HG02642 (cell line): ENCODE measurements around the gene ACTG1.
"Not testable (repeated sequence)": the region's sequence is repeated elsewhere in the genome, so short reads cannot be mapped to it uniquely, and the experiment has no call there.

Experiments used
- ATAC-seq: cut with Tn5 transposase; IDR thresholded peaks from one replicate; pipeline ENCODE4 v1.9.1; 2021; ENCODE audit warnings: mild to moderate bottlenecking; ENCODE audit not compliant: unreplicated experiment, poor library complexity

The ACTG1 gene

GRCh38 chr17:81533339-81534141 is 20.9 kb upstream of the ACTG1 start:
- ATAC-seq: no peak

DNA sequence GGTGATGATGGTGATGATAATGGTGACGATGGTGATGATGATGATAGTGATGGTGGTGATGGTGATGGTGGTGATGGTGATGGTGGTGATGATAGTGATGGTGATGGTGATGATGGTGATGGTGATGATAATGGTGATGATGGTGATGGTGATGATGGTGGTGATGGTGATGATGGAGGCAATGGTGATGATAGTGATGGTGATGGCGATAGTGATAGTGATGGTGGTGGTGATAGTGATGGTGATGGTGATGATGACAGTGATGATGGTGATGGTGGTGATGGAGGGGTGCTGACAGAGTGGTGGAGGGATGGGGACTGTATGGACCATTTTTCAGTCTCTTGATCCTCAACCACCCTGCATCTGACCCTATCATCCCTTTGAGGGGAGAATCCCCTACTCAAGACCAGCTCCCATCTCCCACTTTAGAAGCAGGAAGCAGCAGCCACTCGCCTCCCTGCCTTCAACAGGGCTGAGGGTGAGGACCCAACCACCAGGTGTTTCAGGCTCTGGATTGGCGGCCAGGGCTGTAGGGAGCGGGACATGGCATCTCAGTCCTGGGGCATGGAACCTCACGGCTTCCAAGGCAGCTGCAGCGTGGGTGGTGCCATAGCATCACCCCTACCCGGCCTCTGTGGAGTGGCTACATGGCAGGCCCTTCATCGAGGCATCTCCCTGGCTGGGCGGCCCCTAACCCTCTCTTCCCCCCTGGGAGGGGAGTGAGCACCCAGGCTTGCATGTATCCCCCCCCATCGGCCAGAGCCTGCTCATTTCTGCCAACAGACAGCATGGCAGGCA is 20.1 kb upstream of the ACTG1 start:
- ATAC-seq: no peak

DNA sequence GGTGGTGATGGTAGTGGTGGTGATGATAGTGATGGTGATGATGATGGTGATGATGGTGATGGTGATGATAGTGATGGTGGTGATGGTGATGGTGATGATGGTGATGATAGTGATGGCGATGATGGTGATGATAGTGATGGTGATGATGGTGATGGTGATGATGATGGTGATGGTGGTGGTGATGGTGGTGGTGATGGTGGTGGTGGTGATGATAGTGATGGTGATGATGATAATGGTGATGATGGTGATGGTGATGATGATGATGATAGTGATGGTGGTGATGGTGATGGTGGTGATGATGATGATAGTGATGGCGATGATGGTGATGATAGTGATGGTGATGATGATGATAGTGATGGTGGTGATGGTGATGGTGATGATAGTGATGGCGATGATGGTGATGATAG is 19.4 kb upstream of the ACTG1 start:
- not testable (repeated sequence) for ATAC-seq

- ATAC-seq: not testable (repeated sequence)
Measured at GRCh38 chr17:81531013-81531412, 18.4 kb upstream of the ACTG1 start.

GRCh38 chr17:81529437-81529803 is 16.8 kb upstream of the ACTG1 start:
- ATAC-seq: no peak

DNA sequence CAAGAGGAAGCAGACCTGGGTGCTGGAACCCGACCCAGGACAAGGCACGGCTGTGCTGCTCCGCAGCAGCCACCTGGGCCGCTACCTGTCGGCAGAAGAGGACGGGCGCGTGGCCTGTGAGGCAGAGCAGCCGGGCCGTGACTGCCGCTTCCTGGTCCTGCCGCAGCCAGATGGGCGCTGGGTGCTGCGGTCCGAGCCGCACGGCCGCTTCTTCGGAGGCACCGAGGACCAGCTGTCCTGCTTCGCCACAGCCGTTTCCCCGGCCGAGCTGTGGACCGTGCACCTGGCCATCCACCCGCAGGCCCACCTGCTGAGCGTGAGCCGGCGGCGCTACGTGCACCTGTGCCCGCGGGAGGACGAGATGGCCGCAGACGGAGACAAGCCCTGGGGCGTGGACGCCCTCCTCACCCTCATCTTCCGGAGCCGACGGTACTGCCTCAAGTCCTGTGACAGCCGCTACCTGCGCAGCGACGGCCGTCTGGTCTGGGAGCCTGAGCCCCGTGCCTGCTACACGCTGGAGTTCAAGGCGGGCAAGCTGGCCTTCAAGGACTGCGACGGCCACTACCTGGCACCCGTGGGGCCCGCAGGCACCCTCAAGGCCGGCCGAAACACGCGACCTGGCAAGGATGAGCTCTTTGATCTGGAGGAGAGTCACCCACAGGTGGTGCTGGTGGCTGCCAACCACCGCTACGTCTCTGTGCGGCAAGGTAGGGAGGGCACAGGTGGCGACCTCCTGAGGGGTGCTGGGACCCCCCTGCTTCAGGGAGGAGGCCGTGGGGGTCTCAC is 16.2 kb upstream of the ACTG1 start:
- ATAC-seq: no peak

- ATAC-seq: no peak
Measured at GRCh38 chr17:81528384-81528650, 15.7 kb upstream of the ACTG1 start.

DNA sequence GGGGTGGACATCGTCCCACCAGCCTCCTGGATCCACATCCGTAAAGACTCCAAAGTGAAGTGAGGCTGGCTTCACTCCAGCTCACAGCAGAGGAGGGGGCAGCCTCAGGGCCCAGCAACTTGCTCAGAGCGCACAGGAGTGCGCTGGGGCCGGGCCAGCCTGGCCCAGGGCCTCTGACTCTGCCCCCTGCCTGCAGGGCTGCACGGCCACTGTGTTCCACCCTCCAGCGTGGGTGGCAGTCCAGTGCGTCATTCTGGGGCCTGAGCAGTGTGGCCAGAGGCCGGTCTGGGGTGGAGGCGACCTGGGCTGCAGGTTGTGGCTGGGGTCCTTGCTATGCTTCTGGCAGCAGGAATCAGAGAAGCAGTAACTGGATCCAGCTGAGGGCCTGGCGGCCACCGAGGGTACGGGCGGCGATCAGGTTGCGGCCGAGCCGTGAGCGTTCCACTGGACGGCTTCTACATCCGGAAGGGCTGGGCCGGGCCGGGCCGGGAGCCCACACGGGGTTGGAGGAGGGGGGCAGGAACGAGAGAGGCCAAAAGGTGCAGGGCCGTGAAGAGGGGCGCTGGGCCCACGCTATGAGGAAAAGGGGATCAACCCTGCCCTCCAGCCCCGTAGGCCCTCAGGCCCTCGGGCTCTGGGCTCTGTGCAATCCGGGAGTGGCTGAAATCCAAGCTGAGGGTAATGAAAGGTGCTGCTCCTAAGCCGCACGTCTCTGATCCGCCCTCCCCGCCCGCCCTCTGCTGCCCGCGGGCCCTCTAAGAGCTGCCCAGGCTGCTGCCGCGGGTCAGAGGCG is 15.2 kb upstream of the ACTG1 start, which contains the start of gene FSCN2:
Gene FSCN2 (plus strand): TSS at position 787 of the 793 bp plus-strand sequence. CDS start 155 bp downstream, outside the sequence.
- no peak for ATAC-seq

GRCh38 chr17:81526662-81527571 is 14.3 kb upstream of the ACTG1 start:
- ATAC-seq: no peak

- no peak for ATAC-seq
Measured at GRCh38 chr17:81524865-81525159, 12.2 kb upstream of the ACTG1 start.

GRCh38 chr17:81524039-81524864 is 11.7 kb upstream of the ACTG1 start:
- no peak for ATAC-seq

- no peak for ATAC-seq
Measured at GRCh38 chr17:81523402-81524038, 10.9 kb upstream of the ACTG1 start.

GRCh38 chr17:81522491-81523401 is 10.1 kb upstream of the ACTG1 start:
- no peak for ATAC-seq

- no peak for ATAC-seq
Measured at GRCh38 chr17:81520021-81520901, 7.7 kb upstream of the ACTG1 start.

DNA sequence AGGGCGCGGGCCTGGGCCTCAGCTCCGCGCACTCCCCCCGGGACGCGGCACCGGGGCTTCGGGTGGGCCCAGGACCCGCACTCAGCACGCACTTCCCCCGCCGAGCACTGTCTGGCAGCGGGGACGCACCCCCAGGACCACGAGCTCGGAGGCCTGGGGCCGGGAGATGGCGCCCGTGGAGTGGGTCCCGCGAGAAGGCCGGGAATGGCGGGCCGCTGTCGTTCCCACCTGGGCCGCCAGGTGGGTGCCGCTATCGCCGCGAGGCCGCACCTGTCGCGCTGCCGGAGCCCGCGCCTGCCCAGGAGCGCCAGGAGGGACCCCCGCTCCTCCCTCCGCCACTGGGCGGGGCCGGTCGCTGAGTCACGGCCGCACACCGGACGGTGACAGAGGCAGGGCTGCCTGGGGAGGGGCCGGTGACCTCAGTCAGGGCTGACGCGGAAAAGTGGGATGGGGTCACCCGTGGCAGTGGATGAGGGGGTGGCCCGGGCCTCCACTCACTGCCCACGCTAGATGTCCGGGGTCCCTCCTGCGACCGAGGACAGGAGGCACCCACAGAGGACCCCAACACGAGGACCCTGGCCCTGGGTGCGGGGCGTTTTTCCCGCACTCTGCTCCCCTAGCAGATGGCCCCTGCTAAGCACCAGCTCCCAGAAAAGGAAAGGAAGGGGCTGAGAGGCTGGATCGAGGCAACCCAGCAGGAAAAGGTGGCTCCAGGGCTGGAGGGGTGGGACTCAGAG is 6.9 kb upstream of the ACTG1 start:
- no peak for ATAC-seq
